OCI-M1 (cell line): ENCODE measurements around the gene KRT35.

Experiments used
- DNase-seq: peaks from one replicate; lab custom pipeline; 2025; lab: John Stamatoyannopoulos, UW

The KRT35 gene

GRCh38 chr17:41511716-41512115 lies 30.8 kb upstream of the KRT35 start:
- DNase-seq = no peak

- DNase-seq = peak; percentile 68
Measured at GRCh38 chr17:41511116-41511515, 30.2 kb upstream of the KRT35 start.

GRCh38 chr17:41510251-41511065 lies 29.5 kb upstream of the KRT35 start:
- peak; percentile 7 for DNase-seq

GRCh38 chr17:41507315-41507880 lies 26.4 kb upstream of the KRT35 start:
- DNase-seq = no peak

- peak; percentile 64 for DNase-seq
Measured at GRCh38 chr17:41505809-41506767, 25.1 kb upstream of the KRT35 start.

GRCh38 chr17:41505007-41505808 lies 24.3 kb upstream of the KRT35 start, which contains the start of gene KRT13:
Gene KRT13, minus strand, starts transcription at chr17:41505612. Its CDS starts 62 bp downstream, at chr17:41505550.
- DNase-seq = no peak

GRCh38 chr17:41504246-41504977 lies 23.5 kb upstream of the KRT35 start:
- no peak for DNase-seq

- DNase-seq = no peak
Measured at GRCh38 chr17:41503202-41503601, 22.3 kb upstream of the KRT35 start.

GRCh38 chr17:41500131-41500911 lies 19.4 kb upstream of the KRT35 start:
- peak; percentile 7 for DNase-seq

GRCh38 chr17:41499714-41500113 lies 18.8 kb upstream of the KRT35 start:
- DNase-seq = no peak

- DNase-seq = peak; percentile 6
Measured at GRCh38 chr17:41498276-41498675, 17.3 kb upstream of the KRT35 start.

- peak; percentile 76 for DNase-seq
Measured at GRCh38 chr17:41496803-41497484, 16.0 kb upstream of the KRT35 start.

GRCh38 chr17:41494524-41494923 lies 13.6 kb upstream of the KRT35 start:
- DNase-seq = no peak

- no peak for DNase-seq
Measured at GRCh38 chr17:41492771-41493170, 11.8 kb upstream of the KRT35 start.

GRCh38 chr17:41492351-41492750 lies 11.4 kb upstream of the KRT35 start:
- no peak for DNase-seq

GRCh38 chr17:41491476-41491875 lies 10.5 kb upstream of the KRT35 start:
- no peak for DNase-seq

GRCh38 chr17:41490000-41490990 lies 9.3 kb upstream of the KRT35 start:
- DNase-seq = no peak

GRCh38 chr17:41489531-41489930 lies 8.6 kb upstream of the KRT35 start, which contains the start of gene KRT36:
Gene KRT36, minus strand, starts transcription at chr17:41489910. Its CDS starts 46 bp downstream, at chr17:41489864.
- no peak for DNase-seq
